NCI-H2081 treated with DMSO at 0.1 percent for 48 hours (cell line): ENCODE data around the gene WNT2.
"Not testable (repeated sequence)": the region's sequence is repeated elsewhere in the genome, so short reads cannot be mapped to it uniquely, and the experiment has no call there.

ENCODE experiments used
- DNase-seq: peaks from one replicate; lab custom pipeline; 2025; lab: John Stamatoyannopoulos, UW

Gene WNT2

GRCh38 chr7:117262546-117262945 lies 60.3 kb downstream of the WNT2 start:
- no peak for DNase-seq

- DNase-seq = no peak
Measured at GRCh38 chr7:117259615-117260014, 63.2 kb downstream of the WNT2 start.

GRCh38 chr7:117251687-117252086 lies 71.2 kb downstream of the WNT2 start:
- no peak for DNase-seq

- DNase-seq = no peak
Measured at GRCh38 chr7:117250801-117251200, 72.1 kb downstream of the WNT2 start.

- DNase-seq = no peak
Measured at GRCh38 chr7:117250245-117250644, 72.6 kb downstream of the WNT2 start.

- DNase-seq = no peak
Measured at GRCh38 chr7:117249696-117250095, 73.2 kb downstream of the WNT2 start.

GRCh38 chr7:117248829-117249228 lies 74.0 kb downstream of the WNT2 start:
- DNase-seq = no peak

GRCh38 chr7:117247809-117248208 lies 75.0 kb downstream of the WNT2 start:
- DNase-seq = no peak

- not testable (repeated sequence) for DNase-seq
Measured at GRCh38 chr7:117245703-117246102, 77.2 kb downstream of the WNT2 start.

- DNase-seq = no peak
Measured at GRCh38 chr7:117243390-117243789, 79.5 kb downstream of the WNT2 start.

- DNase-seq = no peak
Measured at GRCh38 chr7:117241088-117241487, 81.8 kb downstream of the WNT2 start.

- DNase-seq = no peak
Measured at GRCh38 chr7:117238937-117239336, 83.9 kb downstream of the WNT2 start.

- no peak for DNase-seq
Measured at GRCh38 chr7:117238472-117238871, 84.4 kb downstream of the WNT2 start.

GRCh38 chr7:117237646-117238045 lies 85.2 kb downstream of the WNT2 start:
- no peak for DNase-seq

- DNase-seq = no peak
Measured at GRCh38 chr7:117231047-117231359, 91.9 kb downstream of the WNT2 start.

GRCh38 chr7:117230276-117231046 lies 92.4 kb downstream of the WNT2 start:
- no peak for DNase-seq

- no peak for DNase-seq
Measured at GRCh38 chr7:117229350-117229749, 93.5 kb downstream of the WNT2 start.

- no peak for DNase-seq
Measured at GRCh38 chr7:117227091-117227490, 95.8 kb downstream of the WNT2 start.

GRCh38 chr7:117225536-117225935 lies 97.3 kb downstream of the WNT2 start:
- DNase-seq = no peak
